GM19395 (cell line): ENCODE results near the gene ZNF738.

Source experiments
- ATAC-seq: cut with Tn5 transposase; IDR thresholded peaks from one replicate; pipeline ENCODE4 v1.9.1; 2021; ENCODE audit warnings: mild to moderate bottlenecking, moderate library complexity; ENCODE audit not compliant: unreplicated experiment

Gene ZNF738

GRCh38 chr19:21422244-21422643 lies 63.4 kb downstream of the ZNF738 start:
- ATAC-seq = no peak

- ATAC-seq = no peak
Observed at GRCh38 chr19:21423057-21424041, 64.5 kb downstream of the ZNF738 start.
